ENCODE data around the gene PTPRD. TPM values are rescaled to one million over a fixed set of nuclear protein-coding genes. Genes with fewer than 3 reads are reported as not detected.

PTPRD gene
- total RNA-seq, 2 experiments from 2014 or later = 0.03 TPM; not detected in 1

DNA sequence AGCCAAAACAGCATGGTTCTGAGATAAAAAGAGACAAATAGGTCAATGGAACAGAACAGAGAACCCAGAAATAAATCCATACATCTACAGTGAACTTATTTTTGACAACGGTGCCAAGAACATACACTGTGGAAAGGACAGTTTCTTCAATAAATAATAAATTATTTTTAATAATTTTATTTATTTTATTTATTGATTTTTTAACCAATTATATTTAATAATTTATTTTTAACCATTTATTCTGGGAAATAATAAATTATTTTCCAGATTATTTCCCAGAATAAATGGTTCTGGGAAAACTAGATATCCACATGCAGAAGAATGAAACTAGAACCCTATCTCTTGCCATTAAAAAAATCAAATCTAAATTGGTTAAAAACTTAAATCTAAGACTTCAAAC lies 1669.4 kb downstream of the PTPRD start:
- no peak for TF ChIP-seq EZH2phosphoT487 (IDR thresholded peaks at IDR 0.05; ENCODE audit: borderline replicate concordance, low read depth, low read length)
- Histone ChIP-seq H3K9me2 (ENCODE audit: insufficient read depth, low read length) (no peaks in the 10 kb centered on the region), H3K4me3 (ENCODE audit: low read depth, low read length, poor library complexity, severe bottlenecking) (no peak overlapping the region), H3K4me2 (ENCODE audit: low read length) (no peak overlapping the region), H3K27ac (ENCODE audit: low read depth, low read length, poor library complexity, severe bottlenecking) (no peak overlapping the region), H3K79me2 (ENCODE audit: insufficient read depth, low read depth, low read length) (no peaks in the 10 kb centered on the region), H2AFZ (ENCODE audit: low read length) (no peak overlapping the region), H3K9me3 (ENCODE audit: low read length) (no peaks in the 10 kb centered on the region), H3K36me3 (ENCODE audit: insufficient read depth, low read length) (no peaks in the 10 kb centered on the region), H3K4me1 (ENCODE audit: insufficient read depth, low read length, poor library complexity, severe bottlenecking) (no peaks in the 10 kb centered on the region), H4K20me1 (ENCODE audit: insufficient read depth, low read length) (no peaks in the 10 kb centered on the region)
- DNase-seq (ENCODE audit: low spot score) = no peak
- ChIA-PET POLR2A (no interaction called here), CTCF (ENCODE audit: unreplicated experiment) (no interaction called here)
- BruUV-seq (replicated peaks) = no TSS peak
- intact Hi-C loops (cut with micrococcal nuclease; ENCODE audit: unreplicated experiment) = no loop called here

DNA sequence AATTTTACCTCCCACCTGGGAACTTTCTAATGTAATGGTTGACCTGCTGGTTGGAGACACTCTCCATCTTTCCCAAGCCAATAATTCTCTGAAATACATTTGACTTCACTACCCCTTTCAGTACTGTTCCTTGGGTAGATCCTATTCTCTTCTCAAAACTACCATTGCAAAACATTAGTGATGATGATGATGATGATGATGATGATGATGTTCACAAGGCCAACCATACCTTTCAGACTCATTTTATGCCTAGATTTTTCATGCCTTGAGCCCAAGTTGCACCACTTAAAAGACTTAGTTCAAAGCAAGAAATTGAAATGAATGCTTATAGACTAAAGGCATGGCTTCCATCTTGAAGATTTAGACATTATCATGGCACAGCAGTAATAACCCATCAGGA lies 1672.2 kb downstream of the PTPRD start:
- Histone ChIP-seq H3K9me2 (ENCODE audit: insufficient read depth, low read length) (no peaks in the 10 kb centered on the region), H3K4me2 (ENCODE audit: low read length) (no peak overlapping the region), H3K9me3 (ENCODE audit: low read length) (no peaks in the 10 kb centered on the region), H3K4me1 (ENCODE audit: insufficient read depth, low read length, poor library complexity, severe bottlenecking) (no peaks in the 10 kb centered on the region), H3K27ac (ENCODE audit: low read depth, low read length, poor library complexity, severe bottlenecking) (no peak overlapping the region), H3K79me2 (ENCODE audit: insufficient read depth, low read depth, low read length) (no peaks in the 10 kb centered on the region), H4K20me1 (ENCODE audit: insufficient read depth, low read length) (no peaks in the 10 kb centered on the region), H3K36me3 (ENCODE audit: insufficient read depth, low read length) (no peaks in the 10 kb centered on the region), H2AFZ (ENCODE audit: low read length) (no peak overlapping the region), H3K4me3 (ENCODE audit: low read depth, low read length, poor library complexity, severe bottlenecking) (no peak overlapping the region)
- no TSS peak for BruUV-seq (replicated peaks)
- ChIA-PET POLR2A (interaction anchor here (0.8 kb wide), 1 partner anchor 20 kb away, joined by 3 read pairs; no protein-coding TSS in a partner anchor), CTCF (ENCODE audit: unreplicated experiment) (no interaction called here)
- intact Hi-C loops (cut with micrococcal nuclease; ENCODE audit: unreplicated experiment) = no loop called here
- TF ChIP-seq EZH2phosphoT487 (IDR thresholded peaks at IDR 0.05; ENCODE audit: borderline replicate concordance, low read depth, low read length) = no peak
- TF ChIP-seq, protein P1, sequence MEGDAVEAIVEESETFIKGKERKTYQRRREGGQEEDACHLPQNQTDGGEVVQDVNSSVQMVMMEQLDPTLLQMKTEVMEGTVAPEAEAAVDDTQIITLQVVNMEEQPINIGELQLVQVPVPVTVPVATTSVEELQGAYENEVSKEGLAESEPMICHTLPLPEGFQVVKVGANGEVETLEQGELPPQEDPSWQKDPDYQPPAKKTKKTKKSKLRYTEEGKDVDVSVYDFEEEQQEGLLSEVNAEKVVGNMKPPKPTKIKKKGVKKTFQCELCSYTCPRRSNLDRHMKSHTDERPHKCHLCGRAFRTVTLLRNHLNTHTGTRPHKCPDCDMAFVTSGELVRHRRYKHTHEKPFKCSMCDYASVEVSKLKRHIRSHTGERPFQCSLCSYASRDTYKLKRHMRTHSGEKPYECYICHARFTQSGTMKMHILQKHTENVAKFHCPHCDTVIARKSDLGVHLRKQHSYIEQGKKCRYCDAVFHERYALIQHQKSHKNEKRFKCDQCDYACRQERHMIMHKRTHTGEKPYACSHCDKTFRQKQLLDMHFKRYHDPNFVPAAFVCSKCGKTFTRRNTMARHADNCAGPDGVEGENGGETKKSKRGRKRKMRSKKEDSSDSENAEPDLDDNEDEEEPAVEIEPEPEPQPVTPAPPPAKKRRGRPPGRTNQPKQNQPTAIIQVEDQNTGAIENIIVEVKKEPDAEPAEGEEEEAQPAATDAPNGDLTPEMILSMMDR (conservative IDR thresholded peaks at IDR 0.05; ENCODE audit: low read length) = no peak
- DNase-seq (ENCODE audit: low spot score) = no peak

DNA sequence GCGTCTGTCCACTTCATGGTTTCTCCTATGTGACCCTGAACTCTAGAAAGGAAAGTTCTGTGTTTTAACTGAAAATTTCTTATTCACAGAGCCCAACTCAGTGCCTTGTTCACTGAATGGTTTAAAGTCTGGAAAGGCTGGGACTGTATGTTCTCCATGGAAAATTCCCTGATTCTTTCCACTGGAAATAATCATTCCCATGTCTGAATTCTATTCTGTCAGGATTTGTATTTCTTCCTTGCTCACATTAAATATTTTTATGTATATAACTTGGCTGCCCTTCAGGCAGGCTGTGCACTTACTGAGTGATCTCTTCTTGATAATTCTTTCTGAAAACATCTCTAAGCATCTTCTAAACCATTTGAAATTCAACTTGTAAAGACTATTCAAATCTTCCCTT lies 1686.3 kb downstream of the PTPRD start:
- intact Hi-C loops (cut with micrococcal nuclease; ENCODE audit: unreplicated experiment) = no loop called here
- CTCF ChIA-PET (ENCODE audit: unreplicated experiment) = no interaction called here
- H3K36me3 ChIP-seq (ENCODE audit: insufficient read depth, low read length) = no peaks in the 10 kb centered on the region
- no peaks in the 10 kb centered on the region for H3K9me2 ChIP-seq (ENCODE audit: insufficient read depth, low read length)
- H2AFZ ChIP-seq (ENCODE audit: low read length) = no peak overlapping the region
- no peak overlapping the region for H3K4me2 ChIP-seq (ENCODE audit: low read length)
- no peak overlapping the region for H3K4me3 ChIP-seq (ENCODE audit: low read depth, low read length, poor library complexity, severe bottlenecking)
- DNase-seq (ENCODE audit: low spot score) = no peak
- no peaks in the 10 kb centered on the region for H3K4me1 ChIP-seq (ENCODE audit: insufficient read depth, low read length, poor library complexity, severe bottlenecking)
- no peaks in the 10 kb centered on the region for H3K9me3 ChIP-seq (ENCODE audit: low read length)
- BruUV-seq (replicated peaks) = no TSS peak
- POLR2A ChIA-PET = no interaction called here
- no peak for TF ChIP-seq EZH2phosphoT487 (IDR thresholded peaks at IDR 0.05; ENCODE audit: borderline replicate concordance, low read depth, low read length)
- TF ChIP-seq, protein P1 (conservative IDR thresholded peaks at IDR 0.05; ENCODE audit: low read length) = no peak
- H3K79me2 ChIP-seq (ENCODE audit: insufficient read depth, low read depth, low read length) = no peaks in the 10 kb centered on the region
- no peak overlapping the region for H3K27ac ChIP-seq (ENCODE audit: low read depth, low read length, poor library complexity, severe bottlenecking)
- H4K20me1 ChIP-seq (ENCODE audit: insufficient read depth, low read length) = no peaks in the 10 kb centered on the region

All from OCI-LY7 (cell line).